SU-DHL-6 (cell line): Measurements from ENCODE around the gene PDE4D.

Source experiments
- H2AFZ ChIP-seq: fragments of 200-600 bp; sonication (generic); 2 replicates; pipeline ENCODE4 v1.6.1; 2014; ENCODE audit warnings: low read depth, mild to moderate bottlenecking, moderate library complexity, mixed read lengths, antibody characterized with exemption, low read length; ENCODE audit not compliant: severe bottlenecking
- H3F3A ChIP-seq: fragments of 200-600 bp; shearing (Covaris generic); 2 replicates; pipeline ENCODE4 v1.6.0; 2016; ENCODE audit warnings: antibody characterized with exemption, mild to moderate bottlenecking; ENCODE audit not compliant: insufficient read depth
- H3K27ac ChIP-seq: fragments of 200-600 bp; sonication (generic); 2 replicates; pipeline ENCODE4 v1.5.1; 2016; ENCODE audit warnings: low read depth, mild to moderate bottlenecking, low read length, moderate library complexity, mixed read lengths
- H3K27me3 ChIP-seq: fragments of 200-600 bp; sonication (generic), shearing (Covaris generic); 2 replicates; pipeline ENCODE4 v1.6.0; 2014; ENCODE audit warnings: mild to moderate bottlenecking, low read length
- H3K36me3 ChIP-seq: fragments of 200-600 bp; sonication (generic); 2 replicates; pipeline ENCODE4 v1.6.1; 2014; ENCODE audit warnings: mild to moderate bottlenecking, low read length, mixed read lengths
- H3K4me2 ChIP-seq: fragments of 300-600, 200-600 bp; shearing (Covaris generic), sonication (generic); 2 replicates; pipeline ENCODE4 v1.6.0; 2014; ENCODE audit warnings: low read length, low read depth, mild to moderate bottlenecking; ENCODE audit not compliant: poor library complexity, severe bottlenecking
- H3K4me3 ChIP-seq: fragments of 200-600 bp; sonication (generic); 2 replicates; pipeline ENCODE4 v1.5.1; 2014; ENCODE audit warnings: antibody characterized with exemption, low read length, mild to moderate bottlenecking, mixed read lengths; ENCODE audit not compliant: insufficient read depth, poor library complexity, severe bottlenecking
- H3K79me2 ChIP-seq: fragments of 200-600 bp; sonication (generic); 2 replicates; pipeline ENCODE4 v1.6.1; 2014; ENCODE audit warnings: mild to moderate bottlenecking, low read length, moderate library complexity; ENCODE audit not compliant: insufficient read depth
- H3K9ac ChIP-seq: fragments of 200-600 bp; sonication (generic); 2 replicates; pipeline ENCODE4 v1.7.0; 2014; ENCODE audit warnings: mild to moderate bottlenecking, low read length
- H3K9me2 ChIP-seq: fragments of 200-600 bp; sonication (generic); replicated peaks from 2 replicates; pipeline ENCODE4 v1.6.1; 2014; ENCODE audit warnings: low read length; ENCODE audit not compliant: insufficient read depth
- H3K9me3 ChIP-seq: fragments of 200-600 bp; sonication (generic); 2 replicates; pipeline ENCODE4 v1.6.1; 2014; ENCODE audit warnings: low read length, mixed read lengths; ENCODE audit not compliant: insufficient read depth
- H4K20me1 ChIP-seq: fragments of 200-600 bp; sonication (generic); 2 replicates; pipeline ENCODE4 v1.6.1; 2014; ENCODE audit warnings: low read depth, mild to moderate bottlenecking, antibody characterized with exemption, low read length, moderate library complexity, mixed read lengths
- CTCF ChIP-seq: fragments of 200-600 bp; sonication (generic); IDR thresholded peaks from one replicate; pipeline ENCODE4 v1.5.1; 2017; ENCODE audit warnings: antibody characterized with exemption, mild to moderate bottlenecking, low read length, moderate library complexity; ENCODE audit not compliant: insufficient read depth, poor library complexity, severe bottlenecking
- EZH2phosphoT487 ChIP-seq: fragments of 200-600 bp; sonication (generic), shearing (Covaris generic); conservative IDR thresholded peaks from 2 replicates; pipeline ENCODE4 v1.6.1; 2018; ENCODE audit warnings: mild to moderate bottlenecking, antibody characterized with exemption, low read length, moderate library complexity, mixed read lengths

Gene PDE4D

GRCh38 chr5:59548807-59549357 is 344.6 kb downstream of the PDE4D start:
- Histone ChIP-seq H3K9me2 (no peaks in the 10 kb centered on the region), H2AFZ (no peak overlapping the region), H3K9me3 (no peaks in the 10 kb centered on the region), H3K4me2 (no peak overlapping the region), H3K4me3 (no peak overlapping the region), H4K20me1 (no peaks in the 10 kb centered on the region), H3K27me3 (no peaks in the 10 kb centered on the region), H3K36me3 (no peaks in the 10 kb centered on the region), H3K27ac (no peak overlapping the region), H3K79me2 (no peaks in the 10 kb centered on the region), H3K9ac (no peak overlapping the region), H3F3A (no peaks in the 10 kb centered on the region)
- TF ChIP-seq CTCF (no peak), EZH2phosphoT487 (no peak)

GRCh38 chr5:59547731-59548130 is 345.8 kb downstream of the PDE4D start:
- no peaks in the 10 kb centered on the region for H3K9me2 ChIP-seq
- H3K79me2 ChIP-seq: no peaks in the 10 kb centered on the region
- no peak overlapping the region for H3K9ac ChIP-seq
- no peaks in the 10 kb centered on the region for H3F3A ChIP-seq
- H3K27me3 ChIP-seq: no peaks in the 10 kb centered on the region
- H3K27ac ChIP-seq: no peak overlapping the region
- H4K20me1 ChIP-seq: no peaks in the 10 kb centered on the region
- no peak overlapping the region for H3K4me2 ChIP-seq
- H3K9me3 ChIP-seq: no peaks in the 10 kb centered on the region
- no peaks in the 10 kb centered on the region for H3K36me3 ChIP-seq
- no peak overlapping the region for H2AFZ ChIP-seq
- TF ChIP-seq EZH2phosphoT487 (no peak), CTCF (no peak)
- no peak overlapping the region for H3K4me3 ChIP-seq

- TF ChIP-seq CTCF: no peak
- no peak for TF ChIP-seq EZH2phosphoT487
- H3K9me2 ChIP-seq: no peaks in the 10 kb centered on the region
- H2AFZ ChIP-seq: no peak overlapping the region
- no peak overlapping the region for H3K4me2 ChIP-seq
- H3F3A ChIP-seq: no peaks in the 10 kb centered on the region
- H3K27ac ChIP-seq: no peak overlapping the region
- no peak overlapping the region for H3K9ac ChIP-seq
- H3K9me3 ChIP-seq: no peaks in the 10 kb centered on the region
- H3K27me3 ChIP-seq: no peaks in the 10 kb centered on the region
- no peak overlapping the region for H3K4me3 ChIP-seq
- no peaks in the 10 kb centered on the region for H3K79me2 ChIP-seq
- H3K36me3 ChIP-seq: no peaks in the 10 kb centered on the region
- no peaks in the 10 kb centered on the region for H4K20me1 ChIP-seq
Observed at GRCh38 chr5:59544573-59544972, 349.0 kb downstream of the PDE4D start.
